ENCODE measurements around the gene KDM2B. TPM values are rescaled to one million over a fixed set of nuclear protein-coding genes. Genes with fewer than 3 reads are reported as not detected.

The KDM2B gene
- total and polyA plus RNA-seq, 2 experiments from 2014 or later = 59.4 to 161 TPM

- TF ChIP-seq ZNF462 (CRISPR knock-in tag; IDR thresholded peaks at IDR 0.05) (no peak), JUNB (IDR thresholded peaks at IDR 0.05; ENCODE audit: unreplicated experiment) (no peak), ETS1 (IDR thresholded peaks at IDR 0.05) (no peak), EZH2 (IDR thresholded peaks at IDR 0.05; ENCODE audit: low read depth, unreplicated experiment) (no peak), STAT1 (IDR thresholded peaks at IDR 0.05; ENCODE audit: unreplicated experiment) (no peak), EZH2phosphoT487 (IDR thresholded peaks at IDR 0.05; ENCODE audit: unreplicated experiment) (no peak)
- TF ChIP-seq, protein P1, sequence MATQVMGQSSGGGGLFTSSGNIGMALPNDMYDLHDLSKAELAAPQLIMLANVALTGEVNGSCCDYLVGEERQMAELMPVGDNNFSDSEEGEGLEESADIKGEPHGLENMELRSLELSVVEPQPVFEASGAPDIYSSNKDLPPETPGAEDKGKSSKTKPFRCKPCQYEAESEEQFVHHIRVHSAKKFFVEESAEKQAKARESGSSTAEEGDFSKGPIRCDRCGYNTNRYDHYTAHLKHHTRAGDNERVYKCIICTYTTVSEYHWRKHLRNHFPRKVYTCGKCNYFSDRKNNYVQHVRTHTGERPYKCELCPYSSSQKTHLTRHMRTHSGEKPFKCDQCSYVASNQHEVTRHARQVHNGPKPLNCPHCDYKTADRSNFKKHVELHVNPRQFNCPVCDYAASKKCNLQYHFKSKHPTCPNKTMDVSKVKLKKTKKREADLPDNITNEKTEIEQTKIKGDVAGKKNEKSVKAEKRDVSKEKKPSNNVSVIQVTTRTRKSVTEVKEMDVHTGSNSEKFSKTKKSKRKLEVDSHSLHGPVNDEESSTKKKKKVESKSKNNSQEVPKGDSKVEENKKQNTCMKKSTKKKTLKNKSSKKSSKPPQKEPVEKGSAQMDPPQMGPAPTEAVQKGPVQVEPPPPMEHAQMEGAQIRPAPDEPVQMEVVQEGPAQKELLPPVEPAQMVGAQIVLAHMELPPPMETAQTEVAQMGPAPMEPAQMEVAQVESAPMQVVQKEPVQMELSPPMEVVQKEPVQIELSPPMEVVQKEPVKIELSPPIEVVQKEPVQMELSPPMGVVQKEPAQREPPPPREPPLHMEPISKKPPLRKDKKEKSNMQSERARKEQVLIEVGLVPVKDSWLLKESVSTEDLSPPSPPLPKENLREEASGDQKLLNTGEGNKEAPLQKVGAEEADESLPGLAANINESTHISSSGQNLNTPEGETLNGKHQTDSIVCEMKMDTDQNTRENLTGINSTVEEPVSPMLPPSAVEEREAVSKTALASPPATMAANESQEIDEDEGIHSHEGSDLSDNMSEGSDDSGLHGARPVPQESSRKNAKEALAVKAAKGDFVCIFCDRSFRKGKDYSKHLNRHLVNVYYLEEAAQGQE (IDR thresholded peaks at IDR 0.05; ENCODE audit: unreplicated experiment) = no peak
These were observed 57.1 kb downstream of the KDM2B start (continued) for GRCh38 chr12:121523741-121524140.

Data from GM23338 (cell line).